SK-N-SH (cell line): ENCODE results near the gene PRSS36. TPM values are rescaled to one million over a fixed set of nuclear protein-coding genes. Genes with fewer than 3 reads are reported as not detected.
A peak's percentile ranks its signal among the peaks of the same experiment; 100 is the strongest.

Source experiments
- CTCF ChIA-PET: fragments of 300-600, 350-600 bp; formaldehyde crosslinking; extraction: SDS; loops from one replicate; lab custom pipeline; 2021; lab: Yijun Ruan, JAX
- POLR2A ChIA-PET: fragments of 350-600 bp; sonication (Branson Sonifier 250); formaldehyde crosslinking; extraction: SDS; loops from one replicate; lab custom pipeline; 2020; ENCODE audit warnings: antibody characterized with exemption, inconsistent platforms; lab: Yijun Ruan, JAX
- DNase-seq: peaks from one replicate; pipeline ENCODE4 v3.0.0; 2012
- H2AFZ ChIP-seq: fragments of 200-600 bp; sonication (generic); 2 replicates; pipeline ENCODE4 v1.8.1; 2016; ENCODE audit warnings: antibody characterized with exemption, mild to moderate bottlenecking, low read depth
- H3F3A ChIP-seq: fragments of 200-600 bp; sonication (generic); replicated peaks from 2 replicates; pipeline ENCODE3; 2016; ENCODE audit warnings: antibody characterized with exemption, mild to moderate bottlenecking; ENCODE audit not compliant: insufficient read depth
- H3K27ac ChIP-seq, 2 experiments: fragments of 200-500 bp in 1 of 2; fragments of 200-600 bp in 1 of 2; sonication (Bioruptor generic) in 1 of 2; sonication (generic), shearing (Covaris generic) in 1 of 2; 2 replicates each; pipeline versions ENCODE4 v1.5.1 to v1.6.1; 2014 to 2016; ENCODE audit warnings: low read depth in 2 of 2, inconsistent platforms in 1 of 2, low read length in 1 of 2, mild to moderate bottlenecking in 1 of 2, mixed read lengths in 1 of 2
- H3K27me3 ChIP-seq: fragments of 200-600 bp; sonication (generic), shearing (Covaris generic); 2 replicates; pipeline ENCODE4 v1.6.1; 2016; ENCODE audit warnings: mixed run types; ENCODE audit not compliant: insufficient read depth
- H3K36me3 ChIP-seq, 2 experiments: fragments of 200-500 bp in 1 of 2; fragments of 200-600 bp in 1 of 2; sonication (Bioruptor generic) in 1 of 2; sonication (generic) in 1 of 2; replicated peaks in 1 of 2; 2 replicates each; pipeline versions ENCODE3 to v1.5.1; 2014 to 2016; ENCODE audit warnings: low read length in 1 of 2, mild to moderate bottlenecking in 1 of 2; ENCODE audit not compliant: insufficient read depth in 2 of 2, control insufficient read depth in 1 of 2
- H3K4me1 ChIP-seq, 2 experiments: fragments of 200-500 bp in 1 of 2; fragments of 200-600 bp in 1 of 2; sonication (Bioruptor generic) in 1 of 2; sonication (generic), shearing (Covaris generic) in 1 of 2; 2 replicates each; pipeline versions ENCODE4 v1.5.1 to v1.6.1; 2014 to 2016; ENCODE audit warnings: low read depth in 1 of 2, low read length in 1 of 2, mixed run types in 1 of 2; ENCODE audit not compliant: insufficient read depth in 2 of 2, control insufficient read depth in 1 of 2
- H3K4me2 ChIP-seq: fragments of 200-600 bp; sonication (generic), shearing (Covaris generic); 2 replicates; pipeline ENCODE4 v1.6.1; 2017; ENCODE audit warnings: mixed run types
- H3K4me3 ChIP-seq, 2 experiments: fragments of 200-500 bp in 1 of 2; fragments of 200-600 bp in 1 of 2; sonication (Bioruptor generic) in 1 of 2; sonication (generic), shearing (Covaris generic) in 1 of 2; 2 replicates each; pipeline versions ENCODE4 v1.5.1 to v1.8.1; 2014 to 2016; ENCODE audit warnings: low read depth in 2 of 2, inconsistent platforms in 1 of 2, low read length in 1 of 2, mild to moderate bottlenecking in 1 of 2, mixed read lengths in 1 of 2, moderate library complexity in 1 of 2
- H3K79me2 ChIP-seq: fragments of 200-600 bp; sonication (generic); 2 replicates; pipeline ENCODE4 v1.8.1; 2017; ENCODE audit warnings: mild to moderate bottlenecking; ENCODE audit not compliant: insufficient read depth
- H3K9ac ChIP-seq: fragments of 200-600 bp; sonication (generic); 2 replicates; pipeline ENCODE4 v1.6.1; 2017; ENCODE audit warnings: mixed run types
- H3K9me2 ChIP-seq: fragments of 200-600 bp; sonication (generic); 2 replicates; pipeline ENCODE4 v1.6.1; 2017; ENCODE audit warnings: mixed run types
- H3K9me3 ChIP-seq: fragments of 200-600 bp; sonication (generic); 2 replicates; pipeline ENCODE4 v1.6.1; 2017; ENCODE audit warnings: mixed run types, mild to moderate bottlenecking, moderate library complexity
- H4K20me1 ChIP-seq: fragments of 200-600 bp; sonication (generic); 2 replicates; pipeline ENCODE4 v1.6.1; 2017; ENCODE audit warnings: mild to moderate bottlenecking, mixed run types; ENCODE audit not compliant: insufficient read depth
- CHD2 ChIP-seq: fragments of 150-350 bp; IDR thresholded peaks from 2 replicates; pipeline ENCODE4 v1.6.1; 2018; ENCODE audit warnings: low read length; ENCODE audit not compliant: partially characterized antibody
- ELF1 ChIP-seq: IDR thresholded peaks from 2 replicates; pipeline ENCODE4 v1.4.0; 2012
- EP300 ChIP-seq, 2 experiments: IDR thresholded peaks; 2 replicates each; pipeline versions ENCODE4 v1.4.0 to v1.6.1; 2012; ENCODE audit warnings: borderline replicate concordance in 1 of 2, low read depth in 1 of 2, low read length in 1 of 2
- EZH2phosphoT487 ChIP-seq: fragments of 200-600 bp; sonication (generic); IDR thresholded peaks from 2 replicates; pipeline ENCODE4 v1.6.1; 2017; ENCODE audit warnings: low read depth, mixed run types, mild to moderate bottlenecking, antibody characterized with exemption, moderate library complexity, borderline replicate concordance
- FOSL2 ChIP-seq: IDR thresholded peaks from 2 replicates; pipeline ENCODE4 v1.4.0; 2012; ENCODE audit warnings: low read depth, mild to moderate bottlenecking, moderate library complexity, borderline replicate concordance
- FOXJ3 ChIP-seq: sonication (generic); formaldehyde crosslinking; IDR thresholded peaks from 2 replicates; pipeline ENCODE4 v1.5.1; 2020; ENCODE audit warnings: mild to moderate bottlenecking, missing genetic modification reagents
- GATA2 ChIP-seq: sonication (generic); formaldehyde crosslinking; IDR thresholded peaks from 2 replicates; pipeline ENCODE4 v1.5.0; 2020; ENCODE audit warnings: mild to moderate bottlenecking, missing genetic modification reagents
- MEF2A ChIP-seq: IDR thresholded peaks from 2 replicates; pipeline ENCODE4 v1.4.0; 2012; ENCODE audit warnings: low read depth, borderline replicate concordance
- MXI1 ChIP-seq: IDR thresholded peaks from 2 replicates; pipeline ENCODE4 v1.6.1; 2012; ENCODE audit warnings: mild to moderate bottlenecking, low read depth, low read length, improper control_type of control experiment
- NFIC ChIP-seq: IDR thresholded peaks from 2 replicates; pipeline ENCODE4 v1.4.0; 2012; ENCODE audit warnings: borderline replicate concordance
- NRF1 ChIP-seq: IDR thresholded peaks from 2 replicates; pipeline ENCODE4 v1.6.1; 2012; ENCODE audit warnings: low read depth, mild to moderate bottlenecking, low read length
- POLR2AphosphoS5 ChIP-seq: IDR thresholded peaks from 2 replicates; pipeline ENCODE4 v1.6.1; 2012; ENCODE audit warnings: low read depth, low read length
- RAD21 ChIP-seq: IDR thresholded peaks from 2 replicates; pipeline ENCODE4 v1.6.1; 2012; ENCODE audit warnings: mild to moderate bottlenecking, low read length
- RFX5 ChIP-seq: IDR thresholded peaks from 2 replicates; pipeline ENCODE4 v1.6.1; 2012; ENCODE audit warnings: mild to moderate bottlenecking, improper control_type of control experiment, low read length
- RXRA ChIP-seq: IDR thresholded peaks from 2 replicates; pipeline ENCODE4 v1.4.0; 2012; ENCODE audit warnings: low read depth, mild to moderate bottlenecking, borderline replicate concordance
- SIN3A ChIP-seq: IDR thresholded peaks from 2 replicates; pipeline ENCODE4 v1.6.1; 2012; ENCODE audit warnings: low read depth, mild to moderate bottlenecking, low read length, moderate library complexity, borderline replicate concordance
- TEAD4 ChIP-seq: IDR thresholded peaks from 2 replicates; pipeline ENCODE4 v1.4.0; 2012; ENCODE audit warnings: mild to moderate bottlenecking, borderline replicate concordance; ENCODE audit not compliant: insufficient read depth
- YY1 ChIP-seq: IDR thresholded peaks from 2 replicates; pipeline ENCODE4 v1.4.0; 2012; ENCODE audit warnings: low read depth, mild to moderate bottlenecking
- WGBS: methylation state at CpG from one replicate; pipeline ENCODE4 v1.1.6; 2017; ENCODE audit warnings: low lambda C conversion rate; 5-methylcytosine and 5-hydroxymethylcytosine counted together
- polyA plus RNA-seq, 3 experiments: library from polyadenylated mRNA; depleted of rRNA; stranded (reverse); fragments of >200 nt; gene quantifications; 2 replicates each; pipeline ENCODE4 v1.2.3, GENCODE V29; 2012
- TF ChIP-seq, protein P1 (sequence below): IDR thresholded peaks from 2 replicates; pipeline ENCODE4 v1.4.0; 2012; ENCODE audit warnings: low read depth, borderline replicate concordance
- TF ChIP-seq, protein P2 (sequence below): IDR thresholded peaks from 2 replicates; pipeline ENCODE4; 2012
- TF ChIP-seq, protein P3 (sequence below): IDR thresholded peaks from 2 replicates; pipeline ENCODE4 v1.4.0; 2012; ENCODE audit warnings: low read depth, borderline replicate concordance
- TF ChIP-seq, protein P4 (sequence below): IDR thresholded peaks from 2 replicates; pipeline ENCODE4 v1.6.1; 2012; ENCODE audit warnings: mild to moderate bottlenecking, low read depth, low read length, moderate library complexity
- TF ChIP-seq, protein P5 (sequence below): fragments of 150-350 bp; IDR thresholded peaks from 2 replicates; pipeline ENCODE4 v1.6.1; 2016; ENCODE audit warnings: mild to moderate bottlenecking, low read depth, low read length

PRSS36 gene
- polyA plus RNA-seq, 1 of the 3 experiments (the other 2 are of a cell fraction): 0.49 TPM

DNA sequence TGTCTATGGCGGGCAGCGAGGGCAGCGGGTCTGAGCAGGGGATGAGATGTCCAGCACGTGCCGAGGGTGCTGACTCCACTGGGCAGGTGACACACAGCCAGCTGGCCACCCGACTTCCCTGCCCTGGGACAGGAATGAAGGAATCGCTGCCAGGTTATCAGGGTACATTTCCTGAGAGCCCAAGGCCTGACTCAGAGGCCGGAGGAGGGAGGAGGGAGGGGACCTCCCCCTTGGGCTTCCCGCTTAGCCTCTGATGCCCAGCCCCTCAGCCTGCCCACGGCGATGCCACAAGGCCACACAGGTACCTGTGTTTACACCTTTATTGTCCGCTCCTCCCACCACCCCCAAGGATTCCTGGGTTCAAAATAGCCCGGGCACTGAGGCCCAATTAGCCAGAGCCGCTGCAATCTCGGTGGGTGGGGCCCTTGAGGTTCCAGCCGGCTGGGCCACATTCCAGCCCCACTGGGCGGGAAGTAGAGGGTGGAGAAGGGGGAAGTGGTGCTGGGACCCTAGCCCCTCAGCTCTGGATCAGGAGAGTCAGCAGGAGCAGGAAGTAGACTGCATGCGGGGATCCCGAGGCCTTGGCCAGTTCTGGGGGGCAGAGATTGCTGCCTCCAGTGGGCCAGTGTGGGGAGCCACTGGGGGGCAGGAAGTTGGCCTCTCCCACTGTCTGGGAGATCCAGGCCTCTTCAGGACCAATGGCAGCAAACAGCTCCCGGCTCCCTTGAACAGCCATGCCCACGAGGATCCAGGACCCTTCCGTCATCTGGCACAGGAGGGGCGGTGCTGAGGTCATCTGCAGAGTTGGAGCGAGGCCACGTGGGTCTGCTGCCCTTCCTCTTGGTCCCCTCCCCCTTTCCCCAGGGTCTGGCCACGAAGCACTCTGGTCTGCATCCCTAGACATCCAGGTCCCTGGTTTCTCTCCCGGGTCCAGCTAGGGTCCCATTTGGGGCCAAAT is 11.0 kb downstream of the PRSS36 start:
- H3K36me3 ChIP-seq: no peaks in the 10 kb centered on the region
- H3F3A ChIP-seq: peaks cover 5% of the 10 kb centered on the region
- H3K79me2 ChIP-seq: no peaks in the 10 kb centered on the region
- no peak overlapping the region; a peak in 1 of 4 replicates for H3K27ac ChIP-seq
- no peaks in the 10 kb centered on the region for H3K9me2 ChIP-seq
- no peaks in the 10 kb centered on the region for H3K27me3 ChIP-seq
- H3K4me3 ChIP-seq: no peak overlapping the region
- POLR2A ChIA-PET: no interaction called here
- 63% methylated on average over 19 of the region's 27 CpGs for WGBS
- no peak overlapping the region; the same call in 1 of the 2 replicates for H3K9ac ChIP-seq
- H3K9me3 ChIP-seq: no peaks in the 10 kb centered on the region
- DNase-seq: peak; percentile 47
- peak overlapping the region; percentile 72; the same call in 1 of the 2 replicates for H2AFZ ChIP-seq
- CTCF ChIA-PET: no interaction called here
- H3K4me2 ChIP-seq: peak overlapping the region; percentile 46; the same call in 1 of the 2 replicates
- peaks cover 12 to 36% of the 10 kb centered on the region in 2 experiments; a peak in 2 of 4 replicates for H3K4me1 ChIP-seq
- no peaks in the 10 kb centered on the region for H4K20me1 ChIP-seq
- no peak for TF ChIP-seq FOXJ3
- TF ChIP-seq, protein P1, sequence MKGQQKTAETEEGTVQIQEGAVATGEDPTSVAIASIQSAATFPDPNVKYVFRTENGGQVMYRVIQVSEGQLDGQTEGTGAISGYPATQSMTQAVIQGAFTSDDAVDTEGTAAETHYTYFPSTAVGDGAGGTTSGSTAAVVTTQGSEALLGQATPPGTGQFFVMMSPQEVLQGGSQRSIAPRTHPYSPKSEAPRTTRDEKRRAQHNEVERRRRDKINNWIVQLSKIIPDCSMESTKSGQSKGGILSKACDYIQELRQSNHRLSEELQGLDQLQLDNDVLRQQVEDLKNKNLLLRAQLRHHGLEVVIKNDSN: peak; percentile 46; the same call in 1 of the 2 replicates
- TF ChIP-seq, protein P2, sequence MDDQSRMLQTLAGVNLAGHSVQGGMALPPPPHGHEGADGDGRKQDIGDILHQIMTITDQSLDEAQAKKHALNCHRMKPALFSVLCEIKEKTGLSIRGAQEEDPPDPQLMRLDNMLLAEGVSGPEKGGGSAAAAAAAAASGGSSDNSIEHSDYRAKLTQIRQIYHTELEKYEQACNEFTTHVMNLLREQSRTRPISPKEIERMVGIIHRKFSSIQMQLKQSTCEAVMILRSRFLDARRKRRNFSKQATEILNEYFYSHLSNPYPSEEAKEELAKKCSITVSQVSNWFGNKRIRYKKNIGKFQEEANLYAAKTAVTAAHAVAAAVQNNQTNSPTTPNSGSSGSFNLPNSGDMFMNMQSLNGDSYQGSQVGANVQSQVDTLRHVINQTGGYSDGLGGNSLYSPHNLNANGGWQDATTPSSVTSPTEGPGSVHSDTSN: peak; percentile 26; the same call in 1 of the 2 replicates
- TF ChIP-seq RXRA: no peak
- 0 out of 2 replicates have a peak, but pooled peaks have one; percentile 23 for TF ChIP-seq TEAD4
- TF ChIP-seq, protein P3, sequence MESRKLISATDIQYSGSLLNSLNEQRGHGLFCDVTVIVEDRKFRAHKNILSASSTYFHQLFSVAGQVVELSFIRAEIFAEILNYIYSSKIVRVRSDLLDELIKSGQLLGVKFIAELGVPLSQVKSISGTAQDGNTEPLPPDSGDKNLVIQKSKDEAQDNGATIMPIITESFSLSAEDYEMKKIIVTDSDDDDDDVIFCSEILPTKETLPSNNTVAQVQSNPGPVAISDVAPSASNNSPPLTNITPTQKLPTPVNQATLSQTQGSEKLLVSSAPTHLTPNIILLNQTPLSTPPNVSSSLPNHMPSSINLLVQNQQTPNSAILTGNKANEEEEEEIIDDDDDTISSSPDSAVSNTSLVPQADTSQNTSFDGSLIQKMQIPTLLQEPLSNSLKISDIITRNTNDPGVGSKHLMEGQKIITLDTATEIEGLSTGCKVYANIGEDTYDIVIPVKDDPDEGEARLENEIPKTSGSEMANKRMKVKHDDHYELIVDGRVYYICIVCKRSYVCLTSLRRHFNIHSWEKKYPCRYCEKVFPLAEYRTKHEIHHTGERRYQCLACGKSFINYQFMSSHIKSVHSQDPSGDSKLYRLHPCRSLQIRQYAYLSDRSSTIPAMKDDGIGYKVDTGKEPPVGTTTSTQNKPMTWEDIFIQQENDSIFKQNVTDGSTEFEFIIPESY: no peak
- TF ChIP-seq GATA2 (CRISPR knock-in tag): no peak
- TF ChIP-seq, protein P4, sequence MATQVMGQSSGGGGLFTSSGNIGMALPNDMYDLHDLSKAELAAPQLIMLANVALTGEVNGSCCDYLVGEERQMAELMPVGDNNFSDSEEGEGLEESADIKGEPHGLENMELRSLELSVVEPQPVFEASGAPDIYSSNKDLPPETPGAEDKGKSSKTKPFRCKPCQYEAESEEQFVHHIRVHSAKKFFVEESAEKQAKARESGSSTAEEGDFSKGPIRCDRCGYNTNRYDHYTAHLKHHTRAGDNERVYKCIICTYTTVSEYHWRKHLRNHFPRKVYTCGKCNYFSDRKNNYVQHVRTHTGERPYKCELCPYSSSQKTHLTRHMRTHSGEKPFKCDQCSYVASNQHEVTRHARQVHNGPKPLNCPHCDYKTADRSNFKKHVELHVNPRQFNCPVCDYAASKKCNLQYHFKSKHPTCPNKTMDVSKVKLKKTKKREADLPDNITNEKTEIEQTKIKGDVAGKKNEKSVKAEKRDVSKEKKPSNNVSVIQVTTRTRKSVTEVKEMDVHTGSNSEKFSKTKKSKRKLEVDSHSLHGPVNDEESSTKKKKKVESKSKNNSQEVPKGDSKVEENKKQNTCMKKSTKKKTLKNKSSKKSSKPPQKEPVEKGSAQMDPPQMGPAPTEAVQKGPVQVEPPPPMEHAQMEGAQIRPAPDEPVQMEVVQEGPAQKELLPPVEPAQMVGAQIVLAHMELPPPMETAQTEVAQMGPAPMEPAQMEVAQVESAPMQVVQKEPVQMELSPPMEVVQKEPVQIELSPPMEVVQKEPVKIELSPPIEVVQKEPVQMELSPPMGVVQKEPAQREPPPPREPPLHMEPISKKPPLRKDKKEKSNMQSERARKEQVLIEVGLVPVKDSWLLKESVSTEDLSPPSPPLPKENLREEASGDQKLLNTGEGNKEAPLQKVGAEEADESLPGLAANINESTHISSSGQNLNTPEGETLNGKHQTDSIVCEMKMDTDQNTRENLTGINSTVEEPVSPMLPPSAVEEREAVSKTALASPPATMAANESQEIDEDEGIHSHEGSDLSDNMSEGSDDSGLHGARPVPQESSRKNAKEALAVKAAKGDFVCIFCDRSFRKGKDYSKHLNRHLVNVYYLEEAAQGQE: 0 out of 2 replicates have a peak, but pooled peaks have one; percentile 21
- no peak for TF ChIP-seq RAD21
- no peak for TF ChIP-seq SIN3A
- no peak for TF ChIP-seq MXI1
- no peak for TF ChIP-seq EP300 (IDR thresholded peaks at IDR 0.05; ENCODE audit: borderline replicate concordance in 1 of 2, low read depth in 1 of 2, low read length in 1 of 2)
- no peak for TF ChIP-seq CHD2
- TF ChIP-seq MEF2A: no peak
- TF ChIP-seq ELF1: no peak
- no peak for TF ChIP-seq RFX5
- no peak for TF ChIP-seq NRF1
- TF ChIP-seq EZH2phosphoT487: no peak
- peak; percentile 73; the same call in 1 of the 2 replicates for TF ChIP-seq FOSL2
- TF ChIP-seq NFIC: peak; percentile 64
- TF ChIP-seq POLR2AphosphoS5: no peak
- TF ChIP-seq, protein P5, sequence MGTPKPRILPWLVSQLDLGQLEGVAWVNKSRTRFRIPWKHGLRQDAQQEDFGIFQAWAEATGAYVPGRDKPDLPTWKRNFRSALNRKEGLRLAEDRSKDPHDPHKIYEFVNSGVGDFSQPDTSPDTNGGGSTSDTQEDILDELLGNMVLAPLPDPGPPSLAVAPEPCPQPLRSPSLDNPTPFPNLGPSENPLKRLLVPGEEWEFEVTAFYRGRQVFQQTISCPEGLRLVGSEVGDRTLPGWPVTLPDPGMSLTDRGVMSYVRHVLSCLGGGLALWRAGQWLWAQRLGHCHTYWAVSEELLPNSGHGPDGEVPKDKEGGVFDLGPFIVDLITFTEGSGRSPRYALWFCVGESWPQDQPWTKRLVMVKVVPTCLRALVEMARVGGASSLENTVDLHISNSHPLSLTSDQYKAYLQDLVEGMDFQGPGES: no peak
- no peak for TF ChIP-seq YY1
